Measurements from ENCODE around the gene HMG20A. TPM values are rescaled to one million over a fixed set of nuclear protein-coding genes. Genes with fewer than 3 reads are reported as not detected.

Gene HMG20A
- total and polyA plus RNA-seq, 12 donors: 14.0 to 57.2 (median 38.9) TPM

- Histone ChIP-seq H3K4me1 (replicated peaks in 1 of 2) (peaks cover 12 to 51% of the 10 kb centered on the region in 2 donors), H3K4me3 (peak overlapping the region in 1 of 4 donors; percentile 6), H3K27me3 (no peaks in the 10 kb centered on the region), H3K9me3 (replicated peaks in 1 of 3) (no peaks in the 10 kb centered on the region), H3K36me3 (replicated peaks in 1 of 2) (no peaks in the 10 kb centered on the region), H3K27ac (peak overlapping the region in 4 of 5 donors; percentile 9 to 82 (median 47))
- WGBS, 4 donors: 20 to 55% (median 24%) methylated on average over 7 to 16 of the region's 16 CpGs
- intact Hi-C loops (cut with DNase I): loop anchor here (5.0 to 10.0 kb wide), 4 partner anchors 74 to 462 kb away; partner anchors contain the start of genes HMG20A (in 1 of the 2) and PEAK1 (in 1 of the 2)
- TF ChIP-seq POLR2A (IDR thresholded peaks at IDR 0.05) (no peak), CTCF (IDR thresholded peaks at IDR 0.05) (peak; percentile 72 to 95 (median 94))
- DNase-seq: peak; percentile 83 to 95 (median 91)
Observed at GRCh38 chr15:77496715-77497109, 76.0 kb downstream of the HMG20A start.

GRCh38 chr15:77497110-77497737, 76.5 kb downstream of the HMG20A start:
- Histone ChIP-seq H3K27ac (peak overlapping the region in 4 of 5 donors; percentile 9 to 82 (median 47)), H3K27me3 (no peaks in the 10 kb centered on the region), H3K36me3 (replicated peaks in 1 of 2) (no peaks in the 10 kb centered on the region), H3K4me3 (peak overlapping the region in 1 of 4 donors; percentile 6), H3K4me1 (replicated peaks in 1 of 2) (peaks cover 12 to 51% of the 10 kb centered on the region in 2 donors), H3K9me3 (replicated peaks in 1 of 3) (no peaks in the 10 kb centered on the region)
- WGBS, 4 donors: 20 to 36% (median 25%) methylated on average over 4 to 7 of the region's 7 CpGs
- peak; percentile 47 to 74 (median 69) for DNase-seq
- intact Hi-C loops (cut with DNase I): loop anchor here (5.0 to 10.0 kb wide), 4 partner anchors 75 to 462 kb away; partner anchors contain the start of genes HMG20A (in 1 of the 2) and PEAK1 (in 1 of the 2)
- TF ChIP-seq POLR2A (IDR thresholded peaks at IDR 0.05) (no peak), CTCF (IDR thresholded peaks at IDR 0.05) (peak in 2 of 6 experiments; percentile 29 to 43)

- H3K27ac ChIP-seq: peak overlapping the region in 3 of 5 donors; percentile 7 to 67 (median 21)
- intact Hi-C loops (cut with DNase I): loop anchor here (5.0 to 10.0 kb wide), 4 partner anchors 76 to 463 kb away; partner anchors contain the start of genes HMG20A (in 1 of the 2) and PEAK1 (in 1 of the 2)
- H3K27me3 ChIP-seq: no peaks in the 10 kb centered on the region
- peak in 2 of 7 donors; percentile 35 to 69 for DNase-seq
- H3K9me3 ChIP-seq (replicated peaks in 1 of 3): no peaks in the 10 kb centered on the region
- no peaks in the 10 kb centered on the region for H3K36me3 ChIP-seq (replicated peaks in 1 of 2)
- H3K4me3 ChIP-seq: no peak overlapping the region
- no peak for TF ChIP-seq POLR2A (IDR thresholded peaks at IDR 0.05)
- TF ChIP-seq CTCF (IDR thresholded peaks at IDR 0.05): no peak
- peaks cover 12 to 51% of the 10 kb centered on the region in 2 donors for H3K4me1 ChIP-seq (replicated peaks in 1 of 2)
- 37 to 68% (median 59%) methylated on average over 6 of the region's 6 CpGs for WGBS, 4 donors
Observed at GRCh38 chr15:77497942-77498361, 77.3 kb downstream of the HMG20A start.

- H3K4me3 ChIP-seq: no peak overlapping the region
- 85 to 87% (median 86%) methylated on average over 4 of the region's 4 CpGs for WGBS, 4 donors
- H3K27me3 ChIP-seq: no peaks in the 10 kb centered on the region
- H3K4me1 ChIP-seq (replicated peaks in 1 of 2): peaks cover 12 to 42% of the 10 kb centered on the region in 2 donors
- H3K36me3 ChIP-seq (replicated peaks in 1 of 2): no peaks in the 10 kb centered on the region
- intact Hi-C loops (cut with DNase I): loop anchor here (5.0 to 10.0 kb wide), 4 partner anchors 77 to 464 kb away; partner anchors contain the start of genes HMG20A (in 1 of the 2) and PEAK1 (in 1 of the 2)
- TF ChIP-seq POLR2A (IDR thresholded peaks at IDR 0.05) (no peak), CTCF (IDR thresholded peaks at IDR 0.05) (no peak)
- no peaks in the 10 kb centered on the region for H3K9me3 ChIP-seq (replicated peaks in 1 of 3)
- DNase-seq: no peak
- H3K27ac ChIP-seq: peak overlapping the region in 1 of 5 donors; percentile 67
Observed at GRCh38 chr15:77499087-77499760, 78.5 kb downstream of the HMG20A start.

Measured in adrenal gland (tissue), 12 donors.